ENCODE data around the gene NCKAP1. TPM values are rescaled to one million over a fixed set of nuclear protein-coding genes. Genes with fewer than 3 reads are reported as not detected.

NCKAP1 gene
- total and polyA plus RNA-seq, 2 of the 4 experiments (the other 2 are of a cell fraction): 91.1 to 160 TPM

- dilution Hi-C loops (cut with HindIII; ENCODE audit: low sequenced_read_pairs, unreplicated experiment) (no loop called here), intact Hi-C loops (cut with micrococcal nuclease) (no loop called here), in situ Hi-C loops (cut with MboI; ENCODE audit: low sequenced_read_pairs) (no loop called here)
- Histone ChIP-seq H2BK20ac (ENCODE audit: low read depth, low read length) (no peak overlapping the region), H3K23ac (ENCODE audit: low read depth, low read length) (no peak overlapping the region), H3K27me3 (ENCODE audit: control insufficient read depth, insufficient read depth, low read length) (no peaks in the 10 kb centered on the region), H3K79me1 (ENCODE audit: low read depth in 1 of 2, low read length in 2 of 2) (peaks cover 0 to 28% of the 10 kb centered on the region in 2 experiments; a peak in 3 of 4 replicates), H3K4ac (ENCODE audit: low read depth, low read length) (no peak overlapping the region), H3K9me3 (ENCODE audit: control insufficient read depth, insufficient read depth, low read length) (no peaks in the 10 kb centered on the region), H3K4me3 (ENCODE audit: insufficient read depth, low read depth, low read length) (no peak overlapping the region), H3K9ac (ENCODE audit: low read depth, low read length) (no peak overlapping the region), H3K4me1 (ENCODE audit: control insufficient read depth, insufficient read depth, low read length) (peaks cover 6% of the 10 kb centered on the region), H3K27ac (ENCODE audit: insufficient read depth, low read length) (no peak overlapping the region), H4K8ac (ENCODE audit: low read depth in 2 of 2, low read length in 2 of 2) (no peak overlapping the region), H3K18ac (ENCODE audit: low read depth, low read length) (no peak overlapping the region), H3K4me2 (ENCODE audit: low read depth, low read length) (no peak overlapping the region), H2AFZ (replicated peaks; ENCODE audit: low read length, poor library complexity) (no peak overlapping the region), H2BK5ac (ENCODE audit: low read depth, low read length, poor library complexity, severe bottlenecking) (no peak overlapping the region), H2BK15ac (ENCODE audit: low read depth, low read length) (no peak overlapping the region), H3K14ac (replicated peaks; ENCODE audit: low read depth, low read length) (no peak overlapping the region), H4K20me1 (ENCODE audit: insufficient read depth, low read length) (peaks cover 72% of the 10 kb centered on the region), H2AK9ac (replicated peaks; ENCODE audit: low read depth, low read length, poor library complexity) (no peak overlapping the region), H3K36me3 (ENCODE audit: control insufficient read depth, insufficient read depth, low read length) (peaks cover under 1% of the 10 kb centered on the region; the same call in 1 of the 2 replicates), H2AK5ac (ENCODE audit: low read depth, low read length) (no peak overlapping the region), H2BK120ac (ENCODE audit: low read depth, low read length) (no peak overlapping the region), H4K5ac (ENCODE audit: low read depth, low read length) (no peak overlapping the region), H4K91ac (ENCODE audit: insufficient read depth, low read depth, low read length) (no peak overlapping the region), H3K56ac (ENCODE audit: extremely low read depth, insufficient read depth, low read length) (no peak overlapping the region), H3K9me1 (ENCODE audit: insufficient read depth, low read length) (peaks cover 3% of the 10 kb centered on the region)
- POLR2A ChIA-PET (ENCODE audit: unreplicated experiment): no interaction called here
- BruUV-seq (replicated peaks): no TSS peak
- TF ChIP-seq SMC3 (IDR thresholded peaks at IDR 0.05; ENCODE audit: low read depth, low read length) (no peak), FOS (IDR thresholded peaks at IDR 0.05; ENCODE audit: low read depth, low read length) (no peak), MXI1 (IDR thresholded peaks at IDR 0.05; ENCODE audit: borderline replicate concordance, low read depth, low read length) (no peak), NFE2L2 (IDR thresholded peaks at IDR 0.05; ENCODE audit: low read depth, low read length) (no peak), POLR2A (IDR thresholded peaks at IDR 0.05; ENCODE audit: low read depth, low read length) (no peak), CTCF (conservative IDR thresholded peaks at IDR 0.05; ENCODE audit: low read depth, low read length) (no peak), CEBPB (IDR thresholded peaks at IDR 0.05; ENCODE audit: low read depth, low read length) (no peak), MAZ (IDR thresholded peaks at IDR 0.05; ENCODE audit: borderline replicate concordance, low read depth, low read length) (no peak), RFX5 (IDR thresholded peaks at IDR 0.05; ENCODE audit: low read depth, low read length) (no peak), ELK1 (IDR thresholded peaks at IDR 0.05; ENCODE audit: borderline replicate concordance, low read depth, low read length) (no peak)
- ATAC-seq (ENCODE audit: low read depth) (no peak), DNase-seq (no peak)
- CTCF ChIA-PET: no interaction called here
- WGBS, 2 experiments (ENCODE audit: extremely low coverage in 2 of 2, insufficient read length in 1 of 2): no CpG with 5 or more reads among the region's 1 CpG
Measured at GRCh38 chr2:183027443-183027842, 10.8 kb downstream of the NCKAP1 start.
